ENCODE data around the gene EZH1.

EZH1 gene

GRCh38 chr17:42706732-42707131, 38.1 kb downstream of the EZH1 start:
- peak; percentile 69 for DNase-seq

- no peak for DNase-seq
These were observed 39.9 kb downstream of the EZH1 start for GRCh38 chr17:42704837-42705494.

- no peak for DNase-seq
These were observed 40.4 kb downstream of the EZH1 start for GRCh38 chr17:42704490-42704836.

GRCh38 chr17:42702446-42702845, 42.4 kb downstream of the EZH1 start:
- no peak for DNase-seq

GRCh38 chr17:42700586-42701289, 44.1 kb downstream of the EZH1 start:
- no peak for DNase-seq

GRCh38 chr17:42699415-42699740, 45.5 kb downstream of the EZH1 start:
- no peak for DNase-seq

- peak; percentile 92 for DNase-seq
These were observed 46.0 kb downstream of the EZH1 start for GRCh38 chr17:42698736-42699414.

- DNase-seq = no peak
These were observed 47.6 kb downstream of the EZH1 start for GRCh38 chr17:42697108-42697811.

GRCh38 chr17:42695500-42695899, 49.3 kb downstream of the EZH1 start:
- DNase-seq = no peak

- DNase-seq = no peak
These were observed 50.3 kb downstream of the EZH1 start for GRCh38 chr17:42694524-42694923.

GRCh38 chr17:42692489-42692888, 52.4 kb downstream of the EZH1 start:
- DNase-seq = no peak

- DNase-seq = no peak
These were observed 53.8 kb downstream of the EZH1 start for GRCh38 chr17:42691021-42691545.

- DNase-seq = no peak
These were observed 54.2 kb downstream of the EZH1 start for GRCh38 chr17:42690596-42690995.

GRCh38 chr17:42687707-42688320, 57.0 kb downstream of the EZH1 start:
- no peak for DNase-seq

- DNase-seq = no peak
These were observed 58.2 kb downstream of the EZH1 start for GRCh38 chr17:42686520-42687128.

GRCh38 chr17:42685831-42686230, 59.0 kb downstream of the EZH1 start:
- no peak for DNase-seq

GRCh38 chr17:42684929-42685556, 59.8 kb downstream of the EZH1 start:
- no peak for DNase-seq

GRCh38 chr17:42683407-42684034, 61.3 kb downstream of the EZH1 start:
- DNase-seq = no peak

- no peak for DNase-seq
These were observed 62.0 kb downstream of the EZH1 start for GRCh38 chr17:42682722-42683403.

GRCh38 chr17:42681976-42682721, 62.7 kb downstream of the EZH1 start, which contains the start of gene CNTNAP1:
Gene CNTNAP1 (plus strand): TSS chr17:42682531. CDS start chr17:42682830, 299 bp downstream.
- DNase-seq = no peak

Data from hematopoietic multipotent progenitor cell treated with erythropoietin and hydrocortisone succinate and interleukin-3 and kit ligand, for 8 days (in vitro differentiated cells).